Body of pancreas (tissue), 4 donors: Measurements from ENCODE around the gene DAB2. TPM values are rescaled to one million over a fixed set of nuclear protein-coding genes. Genes with fewer than 3 reads are reported as not detected.

Experiments used
- ATAC-seq: fragments of 150-250 bp; one replicate; pipeline ENCODE4 v1.9.1; 2016
- DNase-seq, 4 donors: peaks; one replicate each; pipeline ENCODE4 v3.0.0-alpha.2; 2019
- H3K27ac ChIP-seq, 4 donors: fragments of 200-600 bp; sonication (generic); 1 replicate in 3 of 4; 2 replicates in 1 of 4; pipeline versions ENCODE4 v1.5.1 to v1.6.1; 2016 to 2019; ENCODE audit warnings: mild to moderate bottlenecking in 1 of 4, mixed read lengths in 1 of 4, moderate library complexity in 1 of 4
- H3K27me3 ChIP-seq, 2 donors: fragments of 200-600 bp; sonication (generic); one replicate each; pipeline ENCODE4 v1.6.0; 2016; ENCODE audit warnings: mild to moderate bottlenecking in 1 of 2
- H3K36me3 ChIP-seq, 2 donors: fragments of 200-600 bp; sonication (generic); replicated peaks in 1 of 2; 2 replicates each; pipeline ENCODE4 v1.5.1; 2016; ENCODE audit warnings: low read depth in 2 of 2; ENCODE audit not compliant: insufficient read depth in 1 of 2
- H3K4me1 ChIP-seq: fragments of 200-600 bp; sonication (generic); one replicate; pipeline ENCODE4 v1.6.0; 2016
- H3K4me3 ChIP-seq, 2 donors: fragments of 200-600 bp; sonication (generic); 1 replicate in 1 of 2; 2 replicates in 1 of 2; pipeline ENCODE4 v1.5.1; 2016 to 2019
- H3K9me3 ChIP-seq, 3 donors: fragments of 200-600 bp; sonication (generic); 1 replicate in 2 of 3; 2 replicates in 1 of 3; pipeline ENCODE4 v1.5.1; 2016
- CTCF ChIP-seq, 7 experiments: fragments of 450-650 bp in 4 of 7; fragments of 200-600 bp in 3 of 7; sonication (generic) in 3 of 7; IDR thresholded peaks; one replicate each; pipeline ENCODE4 v1.5.1; 2016 to 2019; ENCODE audit warnings: antibody characterized with exemption in 7 of 7
- POLR2A ChIP-seq, 3 donors: fragments of 450-650 bp; IDR thresholded peaks; one replicate each; pipeline ENCODE4 v1.6.1; 2016; ENCODE audit warnings: antibody characterized with exemption in 3 of 3, mild to moderate bottlenecking in 2 of 3
- WGBS, 2 donors: methylation state at CpG; one replicate each; pipeline ENCODE4 v1.1.5; 2017; 5-methylcytosine and 5-hydroxymethylcytosine counted together
- intact Hi-C: fragments of 100-400 bp; cut with DNase I; formaldehyde crosslinking; loops from one replicate; pipeline ENCODE4 v1.15.1; 2023
- total RNA-seq, 2 donors: library from RNA; depleted of rRNA; stranded (reverse); fragments of >200 nt; gene quantifications; one replicate each; pipeline ENCODE4 v1.1.0, GENCODE V29; 2016

The DAB2 gene
- total RNA-seq, 2 donors from 2014 or later, result 33.9 to 39.4 TPM

- DNase-seq (no peak), ATAC-seq (no peak)
- H3K27me3 ChIP-seq, result no peaks in the 10 kb centered on the region
- TF ChIP-seq POLR2A (IDR thresholded peaks at IDR 0.05) (no peak), CTCF (IDR thresholded peaks at IDR 0.05) (no peak)
- 62 to 64% methylated on average over 4 of the region's 4 CpGs for WGBS, 2 donors
- no peak overlapping the region for H3K27ac ChIP-seq
- H3K9me3 ChIP-seq, result no peaks in the 10 kb centered on the region
- no peaks in the 10 kb centered on the region for H3K4me1 ChIP-seq
- no peaks in the 10 kb centered on the region for H3K36me3 ChIP-seq
- intact Hi-C loops, result no loop called here
- H3K4me3 ChIP-seq, result no peak overlapping the region
These were observed 63.5 kb downstream of the DAB2 start for GRCh38 chr5:39361306-39361705.

GRCh38 chr5:39360471-39361111 is 64.2 kb downstream of the DAB2 start:
- intact Hi-C loops, result no loop called here
- Histone ChIP-seq H3K4me3 (no peak overlapping the region), H3K27me3 (no peaks in the 10 kb centered on the region), H3K4me1 (no peaks in the 10 kb centered on the region), H3K36me3 (no peaks in the 10 kb centered on the region), H3K27ac (no peak overlapping the region), H3K9me3 (no peaks in the 10 kb centered on the region)
- WGBS, 2 donors, result 54 to 64% methylated on average over 5 of the region's 5 CpGs
- DNase-seq, result no peak
- ATAC-seq, result no peak
- no peak for TF ChIP-seq POLR2A (IDR thresholded peaks at IDR 0.05)
- TF ChIP-seq CTCF (IDR thresholded peaks at IDR 0.05), result no peak

DNA sequence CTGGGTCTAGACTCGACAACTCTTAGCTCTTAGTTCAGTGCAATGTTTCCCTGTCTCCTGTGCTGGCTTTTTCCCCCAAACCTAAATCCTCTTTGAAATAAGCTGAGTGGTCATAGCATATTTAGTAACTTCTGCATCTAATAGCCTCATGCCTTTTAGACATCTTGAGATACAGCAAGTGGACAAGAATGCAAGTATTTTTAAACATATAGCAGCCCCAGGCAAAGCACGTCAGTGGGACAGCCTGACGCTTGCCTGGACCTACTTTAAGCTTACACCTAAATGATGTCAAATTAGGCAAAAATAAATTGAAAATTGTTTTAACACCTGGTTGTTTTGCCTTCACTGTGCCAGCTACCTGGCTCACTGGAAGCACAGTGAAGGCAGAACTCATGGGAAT is 68.5 kb downstream of the DAB2 start:
- Histone ChIP-seq H3K4me3 (no peak overlapping the region), H3K27me3 (no peaks in the 10 kb centered on the region), H3K36me3 (no peaks in the 10 kb centered on the region), H3K9me3 (no peaks in the 10 kb centered on the region), H3K4me1 (no peaks in the 10 kb centered on the region), H3K27ac (no peak overlapping the region)
- WGBS, 2 donors, result 82 to 87% methylated on average over 3 of the region's 3 CpGs
- ATAC-seq (no peak), DNase-seq (no peak)
- intact Hi-C loops, result no loop called here
- TF ChIP-seq POLR2A (IDR thresholded peaks at IDR 0.05) (no peak), CTCF (IDR thresholded peaks at IDR 0.05) (no peak)

DNA sequence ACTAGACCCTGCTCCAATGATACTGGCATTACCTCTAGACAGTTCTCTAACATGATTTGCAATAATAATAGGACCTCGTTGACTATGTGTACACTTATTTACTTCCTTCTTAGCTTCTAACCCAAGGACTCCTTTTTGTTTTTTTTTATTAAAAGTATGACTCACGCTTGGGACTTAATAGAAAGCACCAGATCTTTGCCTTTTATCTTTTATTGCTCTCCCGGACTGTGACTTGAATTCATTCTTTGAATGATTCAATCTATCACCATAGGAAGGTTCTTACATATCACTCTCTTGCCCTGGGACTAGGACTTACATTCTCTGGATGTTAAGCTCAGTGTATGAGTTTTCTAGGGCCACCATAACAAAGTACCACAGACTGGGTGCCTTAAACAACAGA is 69.5 kb downstream of the DAB2 start:
- WGBS, 2 donors, result 34 to 61% methylated on average over 3 of the region's 3 CpGs
- ATAC-seq, result no peak
- no peaks in the 10 kb centered on the region for H3K36me3 ChIP-seq
- no peak overlapping the region for H3K4me3 ChIP-seq
- no peak for DNase-seq
- no peaks in the 10 kb centered on the region for H3K4me1 ChIP-seq
- H3K9me3 ChIP-seq, result no peaks in the 10 kb centered on the region
- TF ChIP-seq CTCF (IDR thresholded peaks at IDR 0.05) (no peak), POLR2A (IDR thresholded peaks at IDR 0.05) (no peak)
- intact Hi-C loops, result no loop called here
- H3K27ac ChIP-seq, result no peak overlapping the region
- H3K27me3 ChIP-seq, result no peaks in the 10 kb centered on the region

- intact Hi-C loops, result no loop called here
- no peak overlapping the region for H3K27ac ChIP-seq
- H3K27me3 ChIP-seq, result no peaks in the 10 kb centered on the region
- H3K9me3 ChIP-seq, result no peaks in the 10 kb centered on the region
- WGBS, 2 donors, result 36 to 50% methylated on average over 1 of the region's 1 CpG
- no peak overlapping the region for H3K4me3 ChIP-seq
- H3K4me1 ChIP-seq, result no peaks in the 10 kb centered on the region
- DNase-seq (no peak), ATAC-seq (no peak)
- no peak for TF ChIP-seq CTCF (IDR thresholded peaks at IDR 0.05)
- TF ChIP-seq POLR2A (IDR thresholded peaks at IDR 0.05), result no peak
- no peaks in the 10 kb centered on the region for H3K36me3 ChIP-seq
These were observed 70.9 kb downstream of the DAB2 start for GRCh38 chr5:39353717-39354399.
